SH-SY5Y (cell line): ENCODE data around the gene CEBPG.

Source experiments
- GATA2 ChIP-seq: IDR thresholded peaks from 2 replicates; pipeline ENCODE4 v1.6.1; 2011; ENCODE audit warnings: mild to moderate bottlenecking, low read depth, low read length
- GATA3 ChIP-seq: IDR thresholded peaks from 2 replicates; pipeline ENCODE4 v1.6.1; 2011; ENCODE audit warnings: low read depth, mild to moderate bottlenecking, low read length, moderate library complexity

Gene CEBPG

DNA sequence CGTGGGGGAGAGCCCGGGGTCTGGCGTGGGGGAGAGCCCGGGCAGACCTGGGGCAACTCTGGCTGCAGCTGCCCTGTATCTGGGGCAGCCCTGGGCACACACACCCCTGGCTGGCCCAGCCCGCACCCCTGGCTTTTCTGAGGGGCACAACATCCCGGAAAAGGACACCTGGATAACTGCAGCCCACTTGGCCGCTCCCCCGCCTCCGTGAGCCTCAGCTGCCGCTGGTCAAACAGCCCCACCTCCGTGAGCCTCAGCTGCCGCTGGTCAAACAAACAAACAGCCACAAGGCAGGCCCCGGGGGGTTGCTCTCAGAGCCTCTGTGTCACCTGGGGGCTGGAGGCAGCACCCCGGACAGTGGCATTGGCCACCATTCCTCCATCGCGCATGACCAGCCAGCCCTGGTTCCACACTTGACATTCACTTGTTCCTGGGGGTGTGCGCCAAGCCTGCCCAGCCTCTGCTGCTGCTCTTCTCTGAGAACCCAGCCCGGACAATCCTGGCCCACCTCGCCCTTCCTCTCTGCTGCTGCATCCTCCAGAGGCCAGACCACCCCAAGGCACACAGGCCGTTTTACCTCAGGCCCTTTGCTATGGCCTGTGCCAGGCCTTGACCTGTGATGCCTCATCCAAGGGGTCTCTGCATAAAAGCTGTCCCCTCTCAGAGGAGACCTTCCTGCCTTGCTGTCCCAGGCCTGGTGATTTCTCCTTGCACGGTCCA lies 19.9 kb downstream of the CEBPG start:
- TF ChIP-seq GATA2, result no peak
- TF ChIP-seq GATA3, result no peak

DNA sequence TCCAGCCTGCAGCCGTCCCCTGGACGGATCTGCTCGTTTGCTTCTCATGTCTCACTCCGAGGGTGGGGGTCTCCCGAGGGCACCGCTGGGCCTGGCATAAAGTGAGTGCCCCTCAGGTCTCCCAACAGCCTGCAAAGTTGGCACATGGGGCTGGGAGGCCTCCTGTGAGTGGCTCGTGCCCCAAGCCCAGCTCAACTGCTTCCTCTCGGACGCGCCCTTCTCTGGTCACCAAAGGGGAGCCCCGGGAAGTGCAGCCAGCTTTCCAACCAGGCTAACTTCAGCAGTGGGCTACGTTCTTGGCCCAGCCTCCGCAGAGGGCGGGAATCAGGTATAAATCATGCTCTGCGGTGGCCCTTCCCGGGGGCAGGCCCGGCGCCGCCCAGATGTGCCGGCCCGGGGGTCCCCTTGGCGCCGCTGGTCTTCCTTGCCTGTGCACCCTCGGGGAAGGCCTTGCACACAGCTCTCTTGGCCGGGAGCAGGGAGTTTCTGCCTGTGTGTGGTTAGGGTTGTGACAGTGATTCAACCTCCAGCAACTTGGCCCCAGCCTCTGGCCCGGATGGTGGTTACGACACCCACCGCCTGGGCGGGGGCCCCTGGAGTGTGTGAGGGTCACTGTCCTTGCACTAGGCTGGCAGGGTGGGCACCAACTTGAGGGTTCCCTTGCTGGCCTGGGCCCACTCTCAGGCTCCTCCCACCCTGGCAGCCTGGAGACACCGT lies 20.7 kb downstream of the CEBPG start:
- TF ChIP-seq GATA3 (no peak), GATA2 (no peak)

DNA sequence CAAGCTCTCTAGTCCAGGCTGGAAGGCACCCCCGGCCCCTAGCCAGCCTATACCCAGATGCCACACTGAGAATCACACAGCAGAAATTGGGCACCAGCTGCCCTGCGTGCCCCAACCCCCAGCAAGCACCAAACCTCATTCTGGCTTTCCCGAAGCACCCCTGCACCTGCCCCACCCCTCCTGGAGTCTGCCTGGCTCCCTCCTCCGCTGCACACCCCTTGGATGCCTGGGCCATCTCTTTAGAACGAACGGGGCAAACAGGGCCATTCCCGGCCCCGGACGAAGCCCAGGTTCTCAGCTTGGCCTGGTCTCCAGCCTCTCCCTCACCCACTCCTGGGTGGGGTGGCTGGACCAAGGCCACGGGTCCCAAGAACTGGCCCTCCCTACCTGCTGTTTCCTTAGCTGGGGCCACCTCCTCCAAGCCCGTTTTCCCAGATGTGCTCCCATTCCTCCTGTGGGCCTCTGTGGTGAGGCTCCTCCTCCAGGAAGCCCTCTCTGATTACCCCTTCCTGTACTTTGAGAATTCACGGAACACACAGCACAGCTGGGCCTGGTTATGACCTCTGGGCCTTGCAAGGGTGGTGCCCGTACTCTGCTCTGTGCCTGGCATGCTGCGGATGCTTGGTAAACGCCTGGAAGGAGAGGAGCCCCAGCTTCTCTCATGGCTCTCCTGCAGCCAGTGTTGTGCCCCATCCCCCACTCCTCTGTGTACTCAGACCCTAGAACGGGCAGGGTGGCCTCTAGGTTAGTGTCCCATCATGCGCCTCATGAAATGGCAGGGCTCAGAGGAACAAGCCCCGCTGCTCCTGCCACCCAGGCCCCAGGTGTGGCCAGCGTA lies 21.4 kb downstream of the CEBPG start:
- no peak for TF ChIP-seq GATA3
- no peak for TF ChIP-seq GATA2

DNA sequence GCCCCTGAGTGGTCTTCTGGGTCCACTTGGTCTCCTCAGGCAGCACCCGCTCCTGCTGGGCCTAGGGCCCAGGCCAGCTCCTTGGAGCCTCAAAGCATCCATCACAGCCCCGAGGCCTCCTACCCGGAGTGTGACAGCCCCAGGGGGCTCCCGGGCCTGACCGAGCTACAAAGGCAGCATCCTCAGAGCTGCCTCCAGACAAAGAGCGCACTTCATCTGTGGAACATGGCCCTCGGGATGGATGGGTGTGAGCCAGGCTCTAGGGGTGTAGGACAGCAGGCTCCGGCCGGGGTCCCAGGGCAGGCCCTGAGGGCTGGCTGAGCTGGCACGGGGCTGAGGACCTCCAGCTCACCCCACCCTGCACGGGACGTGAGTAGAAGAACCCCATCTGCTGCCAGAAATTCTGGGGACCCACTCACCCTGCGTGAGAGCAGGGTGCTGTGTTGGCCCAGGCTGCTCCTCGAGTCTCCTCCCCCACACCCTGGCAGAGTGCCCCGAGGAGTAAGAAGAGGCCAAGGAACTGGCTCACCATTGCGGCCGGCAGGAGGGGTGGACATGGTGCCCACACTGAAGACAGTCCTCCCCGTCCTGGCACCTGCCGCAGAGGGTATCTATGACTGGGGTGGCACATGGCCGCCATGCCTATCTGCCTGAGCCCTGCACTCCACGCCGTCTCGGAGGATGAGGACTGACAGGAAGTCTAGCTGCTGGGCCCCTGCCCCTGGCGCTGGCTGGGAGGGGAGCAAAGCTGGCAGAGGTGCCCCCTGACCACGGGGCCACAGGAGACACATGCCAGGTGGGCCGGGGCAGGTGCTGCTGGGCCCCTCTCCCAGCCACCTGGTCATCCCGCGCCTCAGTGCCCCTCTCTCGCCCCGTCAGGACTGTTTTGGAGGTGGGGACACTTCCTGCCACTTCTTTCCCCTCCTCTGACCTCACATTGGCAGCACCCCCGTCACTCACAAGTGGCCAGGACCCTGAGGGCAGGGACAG lies 22.3 kb downstream of the CEBPG start:
- no peak for TF ChIP-seq GATA2
- no peak for TF ChIP-seq GATA3

DNA sequence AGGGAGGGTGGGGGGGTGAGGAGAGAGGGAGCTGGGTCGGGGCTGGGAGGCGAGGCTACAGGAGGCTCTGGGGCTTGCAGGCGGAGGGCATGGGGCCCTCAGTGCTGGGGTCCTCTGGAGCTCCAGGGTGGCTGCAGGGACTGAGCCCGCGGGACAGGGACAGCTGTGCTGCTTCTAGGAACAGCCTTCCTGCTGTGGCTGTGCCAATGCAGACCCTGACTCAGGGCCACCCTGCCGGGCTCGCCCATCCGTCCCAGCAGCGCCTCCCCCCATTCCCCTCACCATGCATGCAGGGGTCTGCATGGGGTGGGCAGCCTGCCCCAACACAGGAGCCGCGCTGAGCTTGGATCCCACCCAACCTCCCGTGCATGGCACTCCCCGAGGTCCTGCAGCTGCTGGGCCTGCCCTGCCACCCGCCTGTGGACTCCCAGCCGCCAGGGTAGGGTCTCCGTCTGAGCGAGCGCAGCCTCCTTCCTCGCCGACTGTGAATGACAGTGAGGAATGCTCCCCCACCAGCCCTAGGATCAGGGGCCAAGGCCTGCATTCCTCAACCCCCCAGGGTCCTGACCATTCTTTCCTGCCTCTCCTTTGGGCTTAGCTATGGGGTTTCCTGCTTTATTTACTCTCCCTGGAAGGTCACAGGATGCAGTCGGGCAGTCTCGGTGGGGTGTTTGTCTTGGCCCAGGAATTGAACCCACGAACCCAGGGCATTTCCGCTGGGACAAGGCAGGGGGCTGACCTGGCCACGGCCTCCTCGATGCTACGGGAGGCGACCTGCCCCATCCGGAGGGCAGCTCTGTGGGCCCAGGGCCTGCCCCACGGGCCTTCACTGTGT lies 23.4 kb downstream of the CEBPG start:
- no peak for TF ChIP-seq GATA2
- TF ChIP-seq GATA3, result no peak

DNA sequence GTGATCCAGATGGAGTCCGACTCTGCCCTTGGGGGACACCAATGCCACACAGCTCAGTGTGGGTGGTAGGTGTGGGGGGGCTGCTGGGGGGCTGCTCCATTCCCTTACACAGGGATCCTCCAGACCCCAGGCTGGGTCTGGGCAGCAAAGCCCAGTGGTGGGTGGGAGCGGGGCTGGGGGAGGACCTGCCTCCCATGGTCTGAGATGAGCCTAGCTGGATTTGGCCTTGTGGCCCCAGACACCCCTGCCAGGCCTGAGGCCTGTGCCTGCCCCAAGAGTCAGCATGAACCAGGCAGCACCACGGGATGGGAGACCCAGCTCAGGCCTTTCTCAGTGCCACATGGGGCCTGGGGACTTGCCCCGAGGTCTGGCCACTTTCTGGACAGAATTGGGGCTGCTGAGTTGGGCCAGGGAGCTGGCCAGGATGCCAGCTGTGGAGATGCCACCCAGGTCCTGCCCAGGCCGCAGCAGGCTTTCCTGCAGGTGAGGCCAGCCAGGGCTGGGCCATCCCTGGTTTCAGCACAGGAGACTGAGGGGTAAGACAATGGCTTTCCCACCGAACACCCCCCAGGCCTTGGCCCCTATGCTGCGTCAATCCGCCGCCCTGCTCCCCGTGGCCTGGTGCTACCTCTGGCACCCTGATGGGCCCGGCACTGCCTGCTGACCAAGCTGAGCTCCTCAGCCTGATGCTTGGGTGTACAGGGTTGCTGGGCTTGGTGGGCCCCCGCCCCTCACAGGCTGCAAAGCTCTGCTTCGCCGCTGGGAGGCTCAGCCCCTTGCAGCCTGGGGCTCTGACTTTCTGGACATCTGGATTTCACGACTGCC lies 24.2 kb downstream of the CEBPG start:
- TF ChIP-seq GATA3, result no peak
- no peak for TF ChIP-seq GATA2

DNA sequence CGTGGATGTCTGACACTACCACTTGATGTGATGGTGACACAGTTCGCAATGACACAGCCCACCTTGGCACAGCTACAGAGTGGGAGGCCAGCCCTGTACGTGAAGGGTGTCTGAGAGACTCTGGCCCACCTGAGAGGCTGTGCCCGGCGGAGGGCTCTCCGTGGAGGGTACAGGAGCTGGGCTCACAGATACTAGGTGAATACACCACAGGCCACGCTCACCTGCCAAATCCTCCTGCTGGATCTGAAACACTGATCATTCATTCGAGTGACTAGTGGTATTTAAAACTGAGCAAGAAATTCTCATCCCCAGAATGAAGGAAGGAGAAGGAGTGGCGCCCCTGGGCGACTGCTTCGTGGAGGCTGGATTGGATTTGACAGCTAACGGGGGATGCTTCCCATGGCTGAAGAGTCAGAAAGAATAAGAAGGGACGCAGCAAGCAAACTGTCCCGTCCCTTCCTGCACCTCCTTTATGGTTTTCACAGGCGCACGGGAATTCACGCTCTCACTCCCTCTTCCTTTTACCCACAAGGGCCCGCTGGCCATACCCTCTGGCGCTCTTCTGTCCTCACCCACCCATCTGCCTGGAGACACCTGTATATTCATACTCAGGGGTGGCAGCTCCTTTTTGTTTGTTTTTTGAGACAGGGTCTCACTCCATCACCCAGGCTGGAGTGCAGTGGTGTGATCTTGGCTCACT lies 25.0 kb downstream of the CEBPG start:
- TF ChIP-seq GATA2 (no peak), GATA3 (no peak)

DNA sequence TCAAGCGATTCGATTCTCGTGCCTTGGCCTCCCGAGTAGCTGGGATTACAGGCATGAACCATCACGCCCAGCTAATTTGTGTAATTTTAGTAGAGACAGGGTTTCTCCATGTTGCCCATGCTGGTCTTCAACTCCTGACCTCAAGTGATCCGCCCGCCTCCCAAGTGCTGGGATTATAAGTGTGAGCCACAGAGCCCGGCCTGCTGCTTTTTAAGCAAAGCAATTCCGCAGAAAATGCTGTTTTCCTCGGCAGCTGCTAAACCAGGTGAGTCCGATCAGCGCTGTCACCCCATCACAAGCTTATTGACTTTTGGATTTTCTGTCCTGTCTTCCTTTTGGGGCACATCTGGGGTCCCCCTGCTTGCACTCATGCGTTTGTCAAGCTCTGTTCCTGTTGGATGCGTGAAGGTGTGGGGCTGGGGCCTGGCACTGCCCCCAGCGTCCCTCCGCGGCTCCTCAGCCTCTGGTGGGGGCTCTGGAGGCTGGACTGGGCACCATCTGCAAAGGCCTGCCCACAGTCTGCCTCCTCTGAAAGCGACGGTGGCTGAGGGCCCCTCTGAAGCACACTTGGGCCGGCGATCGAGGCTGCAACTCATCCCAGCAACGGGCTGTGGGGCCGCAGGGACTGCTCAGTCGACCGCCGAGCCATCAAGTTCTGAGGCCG lies 25.7 kb downstream of the CEBPG start:
- no peak for TF ChIP-seq GATA2
- no peak for TF ChIP-seq GATA3

DNA sequence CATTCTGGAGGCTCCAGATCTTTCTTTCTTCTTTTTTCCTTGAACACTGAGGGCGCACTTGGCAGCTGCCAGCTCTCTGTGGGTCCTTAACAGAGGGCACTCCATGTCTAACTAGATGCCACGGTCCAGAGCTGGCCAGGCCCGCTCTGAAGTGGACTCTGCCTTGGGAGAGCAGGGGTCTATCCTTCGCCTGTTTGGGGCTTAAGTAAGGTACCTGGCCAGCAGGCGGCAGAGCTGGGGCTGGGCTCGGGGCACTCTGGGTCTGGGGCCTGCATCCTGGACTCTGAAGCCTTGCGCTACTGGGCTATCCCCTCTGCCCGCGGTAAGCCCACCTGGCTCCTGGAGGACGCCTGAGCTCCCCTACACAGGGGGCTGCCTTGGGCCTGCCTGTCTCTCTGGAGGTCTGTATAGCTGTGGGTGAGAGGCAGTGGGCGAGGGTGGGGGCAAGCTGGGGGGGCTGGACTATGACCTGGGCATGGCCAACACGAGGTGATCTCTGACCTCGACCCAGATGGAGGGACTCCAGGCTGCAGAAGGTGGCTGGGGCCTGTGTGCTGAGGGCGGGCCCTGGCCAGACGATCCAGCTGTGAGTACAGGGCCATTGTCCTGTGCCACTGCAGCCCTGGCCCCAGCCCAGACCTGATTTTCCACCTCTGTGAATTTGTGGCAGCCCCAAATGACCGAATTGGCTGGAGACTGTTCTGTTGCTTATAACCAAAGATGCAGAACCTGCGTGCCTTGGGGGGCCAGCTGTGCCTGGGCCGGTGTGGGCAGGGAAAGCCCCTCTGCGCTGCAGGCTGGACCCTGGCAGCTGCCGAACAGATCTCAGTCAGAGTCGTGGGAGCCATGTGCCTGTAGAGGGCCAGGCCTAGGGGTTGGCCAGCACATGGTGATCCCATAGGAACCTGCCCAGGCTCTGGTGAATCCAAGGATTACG lies 26.5 kb downstream of the CEBPG start:
- no peak for TF ChIP-seq GATA2
